HepG2 (cell line): Measurements from ENCODE around the gene RIPOR1. TPM values are rescaled to one million over a fixed set of nuclear protein-coding genes. Genes with fewer than 3 reads are reported as not detected.

ENCODE experiments used
- ATF1 ChIP-seq: IDR thresholded peaks from 2 replicates; pipeline ENCODE4 v1.6.1; 2016; ENCODE audit warnings: mild to moderate bottlenecking, control low read depth
- ELF3 ChIP-seq: IDR thresholded peaks from 2 replicates; pipeline ENCODE4 v1.6.1; 2016; ENCODE audit warnings: missing genetic modification reagents, missing compliant biosample characterization
- HNRNPL ChIP-seq: fragments of 200-400 bp; formaldehyde crosslinking; IDR thresholded peaks from 2 replicates; pipeline ENCODE4 v1.6.1; 2017; ENCODE audit warnings: mild to moderate bottlenecking, low read depth, low read length
- KDM4B ChIP-seq: sonication (generic); formaldehyde crosslinking; IDR thresholded peaks from 2 replicates; pipeline ENCODE4 v1.4.0; 2020; ENCODE audit warnings: missing genetic modification reagents
- MED1 ChIP-seq: sonication (generic); formaldehyde crosslinking; IDR thresholded peaks from 2 replicates; pipeline ENCODE4 v1.4.0; 2020; ENCODE audit warnings: missing genetic modification reagents
- NFYC ChIP-seq: IDR thresholded peaks from 2 replicates; pipeline ENCODE4 v1.6.1; 2016; ENCODE audit warnings: missing genetic modification reagents, missing compliant biosample characterization
- NR2C2 ChIP-seq: sonication (generic); formaldehyde crosslinking; IDR thresholded peaks from 2 replicates; pipeline ENCODE4 v1.4.0; 2020; ENCODE audit warnings: missing genetic modification reagents, mild to moderate bottlenecking, moderate library complexity, borderline replicate concordance
- ZBTB8A ChIP-seq: sonication (generic); formaldehyde crosslinking; IDR thresholded peaks from 2 replicates; pipeline ENCODE4 v1.4.0; 2020; ENCODE audit warnings: mild to moderate bottlenecking, low read depth, missing genetic modification reagents, borderline replicate concordance
- ZC3H13 ChIP-seq: sonication (generic); formaldehyde crosslinking; IDR thresholded peaks from 2 replicates; pipeline ENCODE4 v1.8.1; 2023; ENCODE audit warnings: mild to moderate bottlenecking, missing genetic modification reagents, moderate library complexity
- ZNF101 ChIP-seq: sonication (generic); formaldehyde crosslinking; IDR thresholded peaks from 2 replicates; pipeline ENCODE4 v1.4.0; 2020; ENCODE audit warnings: mild to moderate bottlenecking, low read depth, missing genetic modification reagents, borderline replicate concordance
- ZNF292 ChIP-seq: sonication (generic); formaldehyde crosslinking; IDR thresholded peaks from 2 replicates; pipeline ENCODE4 v1.8.1; 2022; ENCODE audit warnings: mild to moderate bottlenecking, low read depth, missing genetic modification reagents, borderline replicate concordance
- ZNF441 ChIP-seq: sonication (generic); formaldehyde crosslinking; IDR thresholded peaks from 2 replicates; pipeline ENCODE4 v1.7.0; 2021; ENCODE audit warnings: missing genetic modification reagents, borderline replicate concordance
- ZNF703 ChIP-seq: sonication (generic); formaldehyde crosslinking; IDR thresholded peaks from 2 replicates; pipeline ENCODE4 v1.5.1; 2020; ENCODE audit warnings: missing genetic modification reagents, mild to moderate bottlenecking, moderate library complexity, borderline replicate concordance
- ZNF720 ChIP-seq: sonication (generic); formaldehyde crosslinking; IDR thresholded peaks from 2 replicates; pipeline ENCODE4 v1.4.0; 2020; ENCODE audit warnings: missing genetic modification reagents
- ZSCAN25 ChIP-seq: sonication (generic); formaldehyde crosslinking; IDR thresholded peaks from 2 replicates; pipeline ENCODE4 v1.8.0; 2022; ENCODE audit warnings: mild to moderate bottlenecking, missing genetic modification reagents
- polyA plus RNA-seq, 8 experiments: library from polyadenylated mRNA; depleted of rRNA in 3 of 8; stranded (reverse) in 7 of 8; unstranded in 1 of 8; fragments of >200 nt; fragmentation: Illumina TruSeq in 4 of 8; extraction: Trizol in 4 of 8; gene quantifications; 2 replicates each; pipeline versions ENCODE4 v1.2.1 to v1.2.3, GENCODE V29; 2011 to 2016; ENCODE audit warnings: low read depth in 4 of 8, missing spikeins in 1 of 8, mixed read lengths in 1 of 8; ENCODE audit not compliant: insufficient read depth in 1 of 8
- total RNA-seq, 5 experiments: library from RNA; depleted of rRNA; stranded (reverse); fragments of >200 nt; fragmentation: Illumina TruSeq; extraction: Trizol; gene quantifications; 2 replicates each; pipeline ENCODE4 v1.2.3, GENCODE V29; 2016; ENCODE audit warnings: low read depth in 1 of 5
- TF ChIP-seq, protein P1 (sequence below): sonication (generic); formaldehyde crosslinking; IDR thresholded peaks from 2 replicates; pipeline ENCODE4 v1.5.0; 2020; ENCODE audit warnings: missing genetic modification reagents
- TF ChIP-seq, protein P2 (sequence below): sonication (generic); formaldehyde crosslinking; IDR thresholded peaks from 2 replicates; pipeline ENCODE4 v1.8.1; 2022; ENCODE audit warnings: low read depth, mild to moderate bottlenecking, missing genetic modification reagents
- TF ChIP-seq, protein P3 (sequence below), 2 experiments: sonication (generic) in 1 of 2; formaldehyde crosslinking in 1 of 2; IDR thresholded peaks; 2 replicates each; pipeline versions ENCODE4 v1.5.1 to v1.6.1; 2011 to 2020; ENCODE audit warnings: borderline replicate concordance in 1 of 2, low read depth in 1 of 2, low read length in 1 of 2, mild to moderate bottlenecking in 1 of 2, missing genetic modification reagents in 1 of 2, moderate library complexity in 1 of 2
- TF ChIP-seq, protein P4 (sequence below): sonication (generic); formaldehyde crosslinking; IDR thresholded peaks from 2 replicates; pipeline ENCODE4 v1.4.0; 2020; ENCODE audit warnings: mild to moderate bottlenecking, missing genetic modification reagents
- TF ChIP-seq, protein P5 (sequence below): IDR thresholded peaks from 2 replicates; pipeline ENCODE4 v1.6.1; 2016; ENCODE audit warnings: missing compliant biosample characterization, missing genetic modification reagents, borderline replicate concordance

Gene RIPOR1
- total and polyA plus RNA-seq, 2 of the 13 experiments (the other 11 are each of a cell fraction or from before 2014, with no cell fraction given), result 4.6 to 8.1 TPM

DNA sequence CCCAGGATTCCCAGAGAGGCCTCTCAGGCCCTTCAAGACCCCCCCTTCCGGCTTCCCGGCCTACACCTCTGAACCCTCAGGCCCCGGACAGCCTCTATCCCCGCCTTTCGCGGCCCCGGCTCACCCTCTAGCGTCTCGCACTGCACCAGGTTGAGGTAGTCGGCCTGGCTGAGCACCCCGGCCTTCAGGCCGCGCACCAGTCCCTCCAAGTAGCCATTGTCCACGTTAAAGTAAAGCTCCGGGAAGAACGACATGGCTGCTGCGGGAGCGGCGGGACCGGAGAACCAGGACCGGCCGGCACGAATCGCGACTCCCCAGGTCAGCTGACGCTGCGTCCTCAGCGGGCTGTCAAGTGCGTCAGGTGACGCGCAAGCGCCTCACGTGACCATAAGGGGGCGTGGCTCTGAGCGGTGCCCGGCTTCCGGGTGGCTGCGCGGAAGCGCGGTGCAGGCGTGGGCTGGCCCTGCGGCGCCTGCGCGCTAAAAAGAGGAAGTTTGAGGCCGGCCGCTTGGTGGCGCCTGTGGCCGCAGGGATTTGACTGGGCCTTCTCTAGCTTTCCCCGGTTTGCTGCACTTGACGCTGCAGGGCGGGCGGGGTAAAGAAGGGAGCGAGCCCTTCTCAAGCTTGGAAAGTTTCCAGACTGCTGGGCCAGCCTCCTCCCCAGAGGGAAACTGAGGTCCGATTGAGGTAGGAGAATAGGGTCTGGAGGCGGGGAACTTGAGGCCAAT, 47.6 kb upstream of the RIPOR1 start, which contains the start of gene ATP6V0D1 (continued):
- TF ChIP-seq, protein P1, sequence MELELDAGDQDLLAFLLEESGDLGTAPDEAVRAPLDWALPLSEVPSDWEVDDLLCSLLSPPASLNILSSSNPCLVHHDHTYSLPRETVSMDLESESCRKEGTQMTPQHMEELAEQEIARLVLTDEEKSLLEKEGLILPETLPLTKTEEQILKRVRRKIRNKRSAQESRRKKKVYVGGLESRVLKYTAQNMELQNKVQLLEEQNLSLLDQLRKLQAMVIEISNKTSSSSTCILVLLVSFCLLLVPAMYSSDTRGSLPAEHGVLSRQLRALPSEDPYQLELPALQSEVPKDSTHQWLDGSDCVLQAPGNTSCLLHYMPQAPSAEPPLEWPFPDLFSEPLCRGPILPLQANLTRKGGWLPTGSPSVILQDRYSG (CRISPR knock-in tag), result no peak
- TF ChIP-seq MED1 (CRISPR knock-in tag), result peak; percentile 75
- TF ChIP-seq ZNF441 (CRISPR knock-in tag), result 0 out of 2 replicates have a peak, but pooled peaks have one; percentile 14
- no peak for TF ChIP-seq ZNF101 (CRISPR knock-in tag)
- TF ChIP-seq, protein P2, sequence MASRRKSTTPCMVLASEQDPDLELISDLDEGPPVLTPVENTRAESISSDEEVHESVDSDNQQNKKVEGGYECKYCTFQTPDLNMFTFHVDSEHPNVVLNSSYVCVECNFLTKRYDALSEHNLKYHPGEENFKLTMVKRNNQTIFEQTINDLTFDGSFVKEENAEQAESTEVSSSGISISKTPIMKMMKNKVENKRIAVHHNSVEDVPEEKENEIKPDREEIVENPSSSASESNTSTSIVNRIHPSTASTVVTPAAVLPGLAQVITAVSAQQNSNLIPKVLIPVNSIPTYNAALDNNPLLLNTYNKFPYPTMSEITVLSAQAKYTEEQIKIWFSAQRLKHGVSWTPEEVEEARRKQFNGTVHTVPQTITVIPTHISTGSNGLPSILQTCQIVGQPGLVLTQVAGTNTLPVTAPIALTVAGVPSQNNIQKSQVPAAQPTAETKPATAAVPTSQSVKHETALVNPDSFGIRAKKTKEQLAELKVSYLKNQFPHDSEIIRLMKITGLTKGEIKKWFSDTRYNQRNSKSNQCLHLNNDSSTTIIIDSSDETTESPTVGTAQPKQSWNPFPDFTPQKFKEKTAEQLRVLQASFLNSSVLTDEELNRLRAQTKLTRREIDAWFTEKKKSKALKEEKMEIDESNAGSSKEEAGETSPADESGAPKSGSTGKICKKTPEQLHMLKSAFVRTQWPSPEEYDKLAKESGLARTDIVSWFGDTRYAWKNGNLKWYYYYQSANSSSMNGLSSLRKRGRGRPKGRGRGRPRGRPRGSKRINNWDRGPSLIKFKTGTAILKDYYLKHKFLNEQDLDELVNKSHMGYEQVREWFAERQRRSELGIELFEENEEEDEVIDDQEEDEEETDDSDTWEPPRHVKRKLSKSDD (CRISPR knock-in tag), result peak; percentile 78; the same call in 1 of the 2 replicates
- TF ChIP-seq, protein P3, sequence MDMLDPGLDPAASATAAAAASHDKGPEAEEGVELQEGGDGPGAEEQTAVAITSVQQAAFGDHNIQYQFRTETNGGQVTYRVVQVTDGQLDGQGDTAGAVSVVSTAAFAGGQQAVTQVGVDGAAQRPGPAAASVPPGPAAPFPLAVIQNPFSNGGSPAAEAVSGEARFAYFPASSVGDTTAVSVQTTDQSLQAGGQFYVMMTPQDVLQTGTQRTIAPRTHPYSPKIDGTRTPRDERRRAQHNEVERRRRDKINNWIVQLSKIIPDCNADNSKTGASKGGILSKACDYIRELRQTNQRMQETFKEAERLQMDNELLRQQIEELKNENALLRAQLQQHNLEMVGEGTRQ (IDR thresholded peaks at IDR 0.05; ENCODE audit: low read depth, low read length), result peak; percentile 100
- TF ChIP-seq, protein P3 (CRISPR knock-in tag; IDR thresholded peaks at IDR 0.05; ENCODE audit: borderline replicate concordance), result peak; percentile 100
- peak; percentile 92; the same call in 1 of the 2 replicates for TF ChIP-seq ZNF703
- TF ChIP-seq ZSCAN25 (CRISPR knock-in tag), result no peak
- TF ChIP-seq ZC3H13 (CRISPR knock-in tag), result peak; percentile 45; the same call in 1 of the 2 replicates
- TF ChIP-seq NFYC, result peak; percentile 62
- TF ChIP-seq ZNF292 (CRISPR knock-in tag), result 0 out of 2 replicates have a peak, but pooled peaks have one; percentile 41
- TF ChIP-seq ZNF720 (CRISPR knock-in tag), result no peak; the same call in 1 of the 2 replicates
- peak; percentile 86 for TF ChIP-seq NR2C2 (CRISPR knock-in tag)
- TF ChIP-seq, protein P4, sequence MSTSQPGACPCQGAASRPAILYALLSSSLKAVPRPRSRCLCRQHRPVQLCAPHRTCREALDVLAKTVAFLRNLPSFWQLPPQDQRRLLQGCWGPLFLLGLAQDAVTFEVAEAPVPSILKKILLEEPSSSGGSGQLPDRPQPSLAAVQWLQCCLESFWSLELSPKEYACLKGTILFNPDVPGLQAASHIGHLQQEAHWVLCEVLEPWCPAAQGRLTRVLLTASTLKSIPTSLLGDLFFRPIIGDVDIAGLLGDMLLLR (CRISPR knock-in tag), result no peak
- TF ChIP-seq ELF3 (CRISPR knock-in tag), result peak; percentile 99
- TF ChIP-seq, protein P5, sequence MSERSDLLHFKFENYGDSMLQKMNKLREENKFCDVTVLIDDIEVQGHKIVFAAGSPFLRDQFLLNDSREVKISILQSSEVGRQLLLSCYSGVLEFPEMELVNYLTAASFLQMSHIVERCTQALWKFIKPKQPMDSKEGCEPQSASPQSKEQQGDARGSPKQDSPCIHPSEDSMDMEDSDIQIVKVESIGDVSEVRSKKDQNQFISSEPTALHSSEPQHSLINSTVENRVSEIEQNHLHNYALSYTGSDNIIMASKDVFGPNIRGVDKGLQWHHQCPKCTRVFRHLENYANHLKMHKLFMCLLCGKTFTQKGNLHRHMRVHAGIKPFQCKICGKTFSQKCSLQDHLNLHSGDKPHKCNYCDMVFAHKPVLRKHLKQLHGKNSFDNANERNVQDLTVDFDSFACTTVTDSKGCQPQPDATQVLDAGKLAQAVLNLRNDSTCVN (CRISPR knock-in tag), result 0 out of 2 replicates have a peak, but pooled peaks have one; percentile 77
- peak; percentile 37; the same call in 1 of the 2 replicates for TF ChIP-seq HNRNPL
- TF ChIP-seq ZBTB8A (CRISPR knock-in tag), result no peak; the same call in 1 of the 2 replicates
- TF ChIP-seq ATF1, result peak; percentile 71; the same call in 1 of the 2 replicates
- peak; percentile 31; the same call in 1 of the 2 replicates for TF ChIP-seq KDM4B (CRISPR knock-in tag)
